Colonic mucosa (tissue), 4 donors: ENCODE data around the gene RASGRF2. TPM values are rescaled to one million over a fixed set of nuclear protein-coding genes. Genes with fewer than 3 reads are reported as not detected.

Experiments
- DNase-seq: peaks from one replicate; pipeline ENCODE4 v3.0.0-alpha.2; 2020
- H3K27ac ChIP-seq: fragments of 200-600 bp; one replicate; pipeline ENCODE4 v1.8.0; 2021
- H3K27me3 ChIP-seq: fragments of 200-600 bp; one replicate; pipeline ENCODE4 v1.8.0; 2021
- H3K36me3 ChIP-seq: fragments of 200-600 bp; one replicate; pipeline ENCODE4 v1.8.0; 2021
- H3K4me1 ChIP-seq: fragments of 200-600 bp; one replicate; pipeline ENCODE4 v1.8.0; 2021; ENCODE audit warnings: mild to moderate bottlenecking
- H3K4me3 ChIP-seq: fragments of 200-600 bp; one replicate; pipeline ENCODE4 v1.8.0; 2021
- H3K9ac ChIP-seq, 2 donors: one replicate each; pipeline ENCODE4 v1.7.0; 2013; ENCODE audit warnings: control low read depth in 2 of 2, low read depth in 2 of 2, low read length in 2 of 2
- H3K9me3 ChIP-seq: fragments of 200-600 bp; one replicate; pipeline ENCODE4 v1.8.0; 2021
- CTCF ChIP-seq: fragments of 200-600 bp; IDR thresholded peaks from one replicate; pipeline ENCODE4 v1.8.0; 2022; ENCODE audit warnings: antibody characterized with exemption, mild to moderate bottlenecking
- intact Hi-C: fragments of 100-400 bp; cut with DNase I; formaldehyde crosslinking; loops from one replicate; pipeline ENCODE4 v1.14.1; 2022
- total RNA-seq, 2 donors: library from RNA; stranded (reverse); fragmentation: NEBNext Ultra II Directional in 1 of 2; extraction: Animal tissue kit (Norgen Biotek cat#: 25700) in 1 of 2; gene quantifications; one replicate each; pipeline ENCODE4 v1.2.1, GENCODE V29; 2021
- donor health status: healthy.
- donor health status: DM: no; HTN: no; CAD: no.
- donor health status: DM: no; HTN: no; CAD: no.

The RASGRF2 gene
- total RNA-seq, 2 donors from 2014 or later, result 2.8 to 3.5 TPM

- Histone ChIP-seq H3K9ac (no peak overlapping the region), H3K4me1 (no peaks in the 10 kb centered on the region), H3K27ac (no peak overlapping the region), H3K27me3 (no peaks in the 10 kb centered on the region), H3K9me3 (no peaks in the 10 kb centered on the region), H3K36me3 (no peaks in the 10 kb centered on the region), H3K4me3 (no peak overlapping the region)
- no peak for TF ChIP-seq CTCF
- intact Hi-C loops, result no loop called here
- no peak for DNase-seq
Observed at GRCh38 chr5:80926979-80927656, 33.0 kb upstream of the RASGRF2 start.

GRCh38 chr5:80928073-80928472 is 32.1 kb upstream of the RASGRF2 start:
- Histone ChIP-seq H3K9me3 (no peaks in the 10 kb centered on the region), H3K4me3 (no peak overlapping the region), H3K27ac (no peak overlapping the region), H3K36me3 (no peaks in the 10 kb centered on the region), H3K9ac (no peak overlapping the region), H3K27me3 (no peaks in the 10 kb centered on the region), H3K4me1 (no peaks in the 10 kb centered on the region)
- DNase-seq, result no peak
- TF ChIP-seq CTCF, result no peak
- intact Hi-C loops, result no loop called here

GRCh38 chr5:80930940-80931339 is 29.2 kb upstream of the RASGRF2 start:
- DNase-seq, result no peak
- TF ChIP-seq CTCF, result no peak
- Histone ChIP-seq H3K36me3 (no peaks in the 10 kb centered on the region), H3K4me3 (no peak overlapping the region), H3K9me3 (no peaks in the 10 kb centered on the region), H3K9ac (no peak overlapping the region), H3K4me1 (no peaks in the 10 kb centered on the region), H3K27me3 (no peaks in the 10 kb centered on the region), H3K27ac (no peak overlapping the region)
- intact Hi-C loops, result no loop called here

- H3K9me3 ChIP-seq, result no peaks in the 10 kb centered on the region
- no peak overlapping the region for H3K27ac ChIP-seq
- H3K27me3 ChIP-seq, result no peaks in the 10 kb centered on the region
- no peak overlapping the region for H3K4me3 ChIP-seq
- H3K36me3 ChIP-seq, result no peaks in the 10 kb centered on the region
- no peak overlapping the region for H3K9ac ChIP-seq
- intact Hi-C loops, result no loop called here
- no peaks in the 10 kb centered on the region for H3K4me1 ChIP-seq
- TF ChIP-seq CTCF, result no peak
- DNase-seq, result no peak
Observed at GRCh38 chr5:80931411-80931810, 28.8 kb upstream of the RASGRF2 start.

GRCh38 chr5:80933036-80933435 is 27.1 kb upstream of the RASGRF2 start:
- H3K9ac ChIP-seq, result no peak overlapping the region
- intact Hi-C loops, result no loop called here
- H3K27me3 ChIP-seq, result no peaks in the 10 kb centered on the region

More at GRCh38 chr5:80933036-80933435, 27.1 kb upstream of the RASGRF2 start:
- no peaks in the 10 kb centered on the region for H3K36me3 ChIP-seq
- TF ChIP-seq CTCF, result no peak
- no peaks in the 10 kb centered on the region for H3K9me3 ChIP-seq
- no peak overlapping the region for H3K27ac ChIP-seq
- no peak overlapping the region for H3K4me3 ChIP-seq
- no peak for DNase-seq
- H3K4me1 ChIP-seq, result no peaks in the 10 kb centered on the region
